ENCODE measurements around the gene RB1.

RB1 gene

GRCh38 chr13:48403913-48404312, 100.4 kb downstream of the RB1 start:
- no peak for DNase-seq (ENCODE audit: extremely low spot score)
- TF ChIP-seq CTCF (IDR thresholded peaks at IDR 0.05; ENCODE audit: control extremely low read depth, extremely low read depth, low read depth, missing control alignments) = no peak
- ChIA-PET CTCF (no interaction called here), POLR2A (no interaction called here)

GRCh38 chr13:48404952-48405351, 101.4 kb downstream of the RB1 start:
- CTCF ChIA-PET = no interaction called here

GRCh38 chr13:48405875-48406274, 102.3 kb downstream of the RB1 start:
- DNase-seq (ENCODE audit: extremely low spot score) = no peak

More at GRCh38 chr13:48404952-48405351, 101.4 kb downstream of the RB1 start:
- POLR2A ChIA-PET = no interaction called here
- no peak for DNase-seq (ENCODE audit: extremely low spot score)
- TF ChIP-seq CTCF (IDR thresholded peaks at IDR 0.05; ENCODE audit: control extremely low read depth, extremely low read depth, low read depth, missing control alignments) = no peak

GRCh38 chr13:48410199-48410598, 106.6 kb downstream of the RB1 start:
- no peak for DNase-seq (ENCODE audit: extremely low spot score)
- ChIA-PET POLR2A (no interaction called here), CTCF (no interaction called here)
- TF ChIP-seq CTCF (IDR thresholded peaks at IDR 0.05; ENCODE audit: control extremely low read depth, extremely low read depth, low read depth, missing control alignments) = no peak

More at GRCh38 chr13:48405875-48406274, 102.3 kb downstream of the RB1 start:
- ChIA-PET POLR2A (no interaction called here), CTCF (no interaction called here)
- TF ChIP-seq CTCF (IDR thresholded peaks at IDR 0.05; ENCODE audit: control extremely low read depth, extremely low read depth, low read depth, missing control alignments) = no peak

GRCh38 chr13:48411147-48411794, 107.7 kb downstream of the RB1 start:
- POLR2A ChIA-PET = no interaction called here
- DNase-seq (ENCODE audit: extremely low spot score) = no peak
- CTCF ChIA-PET = no interaction called here
- no peak for TF ChIP-seq CTCF (IDR thresholded peaks at IDR 0.05; ENCODE audit: control extremely low read depth, extremely low read depth, low read depth, missing control alignments)

- ChIA-PET CTCF (interaction anchor here (0.9 kb wide), 1 partner anchor 13 kb away, joined by 3 read pairs; no protein-coding TSS in a partner anchor), POLR2A (no interaction called here)
- TF ChIP-seq CTCF (IDR thresholded peaks at IDR 0.05; ENCODE audit: control extremely low read depth, extremely low read depth, low read depth, missing control alignments) = no peak
- DNase-seq (ENCODE audit: extremely low spot score) = no peak
Measured at GRCh38 chr13:48411841-48412531, 108.4 kb downstream of the RB1 start.
